Coronary artery (tissue), 2 donors: ENCODE measurements around the gene HSDL2.

Source experiments
- DNase-seq: peaks from one replicate; pipeline ENCODE4 v3.0.0-alpha.2; 2017; ENCODE audit warnings: low spot score
- H3K27ac ChIP-seq, 2 donors: fragments of 200-600 bp; sonication (generic); one replicate each; pipeline ENCODE4 v1.5.1; 2016 to 2019
- H3K4me3 ChIP-seq: fragments of 200-600 bp; sonication (generic); 2 replicates; pipeline ENCODE4 v1.5.1; 2016; ENCODE audit warnings: mild to moderate bottlenecking, moderate library complexity
- CTCF ChIP-seq: fragments of 200-600 bp; sonication (generic); IDR thresholded peaks from one replicate; pipeline ENCODE4 v1.5.1; 2019; ENCODE audit warnings: antibody characterized with exemption

Gene HSDL2

DNA sequence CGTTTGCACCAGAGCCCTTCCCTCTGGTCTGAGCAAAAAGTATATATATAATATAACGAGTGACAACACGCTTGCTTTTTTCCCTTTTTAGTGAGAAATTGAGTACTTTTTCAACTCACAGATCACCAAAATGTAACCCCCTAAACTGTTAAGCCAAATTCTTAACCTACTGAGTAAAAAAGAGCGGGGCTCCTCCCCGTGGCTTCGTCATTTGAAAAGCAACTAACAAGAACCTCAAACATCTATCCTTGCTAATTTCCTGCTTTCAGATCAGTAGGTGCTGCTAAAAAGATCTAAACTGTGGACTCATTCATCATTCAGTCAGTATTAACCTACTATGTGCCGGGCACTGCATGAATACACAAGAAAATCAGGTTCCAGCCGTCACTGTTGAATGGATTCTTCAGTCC, 45.5 kb upstream of the HSDL2 start:
- peak overlapping the region; percentile 99 for H3K27ac ChIP-seq
- no peak for DNase-seq
- TF ChIP-seq CTCF: no peak
- H3K4me3 ChIP-seq: peak overlapping the region; percentile 94

GRCh38 chr9:112337547-112337946, 42.4 kb upstream of the HSDL2 start:
- Histone ChIP-seq H3K4me3 (no peak overlapping the region), H3K27ac (no peak overlapping the region)
- TF ChIP-seq CTCF: no peak
- DNase-seq: no peak

- Histone ChIP-seq H3K27ac (no peak overlapping the region), H3K4me3 (no peak overlapping the region)
- no peak for TF ChIP-seq CTCF
- DNase-seq: no peak
Measured at GRCh38 chr9:112338561-112338960, 41.3 kb upstream of the HSDL2 start.

DNA sequence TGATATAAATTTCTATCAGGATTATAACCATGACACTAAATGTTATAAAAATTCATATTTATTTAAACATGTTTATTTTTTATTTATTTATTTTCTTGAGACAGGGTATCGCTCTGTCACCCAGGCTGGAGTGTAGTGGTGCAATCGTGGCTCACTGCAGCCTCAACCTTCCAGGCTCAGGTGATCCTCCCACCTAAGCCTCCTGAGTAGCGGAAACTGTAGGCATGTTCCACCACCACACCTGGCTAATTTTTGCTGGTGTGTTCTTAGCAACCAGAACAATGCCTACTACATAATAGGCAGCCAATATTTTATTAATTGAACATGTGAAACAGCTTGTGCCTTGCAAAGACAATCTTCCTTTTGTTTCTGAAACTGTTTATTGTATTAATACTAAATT, 40.0 kb upstream of the HSDL2 start:
- no peak for DNase-seq
- no peak for TF ChIP-seq CTCF
- no peak overlapping the region for H3K27ac ChIP-seq
- no peak overlapping the region for H3K4me3 ChIP-seq

- Histone ChIP-seq H3K4me3 (no peak overlapping the region), H3K27ac (no peak overlapping the region)
- TF ChIP-seq CTCF: no peak
- no peak for DNase-seq
Measured at GRCh38 chr9:112341730-112342129, 38.2 kb upstream of the HSDL2 start.

GRCh38 chr9:112348257-112349007, 31.5 kb upstream of the HSDL2 start:
- H3K27ac ChIP-seq: peak overlapping the region in 1 of 2 donors; percentile 35
- no peak for TF ChIP-seq CTCF
- DNase-seq: peak; percentile 80
- peak overlapping the region; percentile 71 for H3K4me3 ChIP-seq

GRCh38 chr9:112349008-112349333, 30.9 kb upstream of the HSDL2 start:
- no peak overlapping the region for H3K27ac ChIP-seq
- no peak for TF ChIP-seq CTCF
- peak overlapping the region; percentile 71 for H3K4me3 ChIP-seq
- no peak for DNase-seq
